MM.1S (cell line): ENCODE results near the gene FBXL13.

ENCODE experiments used
- DNase-seq: peaks from one replicate; pipeline ENCODE4 v3.0.0-alpha.2; 2015
- H2AFZ ChIP-seq: fragments of 300-600 bp; sonication (generic); 2 replicates; pipeline ENCODE4 v1.6.0; 2016; ENCODE audit warnings: antibody characterized with exemption, low read length
- H3F3A ChIP-seq: fragments of 300-600 bp; sonication (generic); 2 replicates; pipeline ENCODE4 v1.6.1; 2016; ENCODE audit warnings: mild to moderate bottlenecking, antibody characterized with exemption, low read length, moderate library complexity, mixed read lengths; ENCODE audit not compliant: insufficient read depth
- H3K27ac ChIP-seq: fragments of 300-600 bp; sonication (generic); 2 replicates; pipeline ENCODE4 v1.5.1; 2016; ENCODE audit warnings: mild to moderate bottlenecking, low read length
- H3K27me3 ChIP-seq: fragments of 300-600 bp; sonication (generic); replicated peaks from 2 replicates; pipeline ENCODE4 v1.6.0; 2016; ENCODE audit warnings: low read length; ENCODE audit not compliant: insufficient read depth
- H3K36me3 ChIP-seq: fragments of 300-600 bp; sonication (generic); replicated peaks from 2 replicates; pipeline ENCODE4 v1.6.1; 2016; ENCODE audit warnings: mild to moderate bottlenecking, low read length, mixed read lengths; ENCODE audit not compliant: insufficient read depth
- H3K4me1 ChIP-seq: fragments of 300-600 bp; sonication (generic); 2 replicates; pipeline ENCODE4 v1.6.1; 2016; ENCODE audit warnings: low read length, mixed read lengths
- H3K4me2 ChIP-seq: fragments of 300-600 bp; sonication (generic); 2 replicates; pipeline ENCODE4 v1.6.0; 2016; ENCODE audit warnings: low read depth, low read length
- H3K4me3 ChIP-seq: fragments of 300-600 bp; sonication (generic); 2 replicates; pipeline ENCODE4 v1.5.1; 2016; ENCODE audit warnings: low read length, mixed read lengths
- H3K79me2 ChIP-seq: fragments of 300-600 bp; sonication (generic); 2 replicates; pipeline ENCODE4 v1.6.1; 2016; ENCODE audit warnings: mixed run types, low read length, mixed read lengths
- H3K9ac ChIP-seq: fragments of 300-600 bp; sonication (generic); 2 replicates; pipeline ENCODE4 v1.6.1; 2016; ENCODE audit warnings: low read length, mixed read lengths
- H3K9me2 ChIP-seq: fragments of 300-600 bp; sonication (generic); replicated peaks from 2 replicates; pipeline ENCODE4 v1.6.1; 2016; ENCODE audit warnings: mild to moderate bottlenecking, low read length, mixed read lengths; ENCODE audit not compliant: insufficient read depth
- H3K9me3 ChIP-seq: fragments of 300-600 bp; sonication (generic); replicated peaks from 2 replicates; pipeline ENCODE4 v1.6.1; 2016; ENCODE audit warnings: mild to moderate bottlenecking, low read length, mixed read lengths; ENCODE audit not compliant: insufficient read depth
- H4K20me1 ChIP-seq: fragments of 300-600 bp; sonication (generic); 2 replicates; pipeline ENCODE4 v1.6.1; 2016; ENCODE audit warnings: mild to moderate bottlenecking, low read length, moderate library complexity, mixed read lengths; ENCODE audit not compliant: insufficient read depth
- CTCF ChIP-seq: fragments of 300-600 bp; sonication (generic); IDR thresholded peaks from 2 replicates; pipeline ENCODE4 v1.5.1; 2016; ENCODE audit warnings: antibody characterized with exemption, low read length, mixed read lengths
- EZH2 ChIP-seq: fragments of 300-600 bp; sonication (generic); optimal IDR thresholded peaks from 2 replicates; pipeline ENCODE3; 2017; ENCODE audit warnings: low read depth, mild to moderate bottlenecking, antibody characterized with exemption, low read length, mixed read lengths
- EZH2phosphoT487 ChIP-seq: fragments of 300-600 bp; sonication (generic); IDR thresholded peaks from 2 replicates; pipeline ENCODE4 v1.6.1; 2018; ENCODE audit warnings: antibody characterized with exemption, low read length

Gene FBXL13

GRCh38 chr7:103073989-103074518, 542 bp downstream of the FBXL13 start:
- TF ChIP-seq CTCF = no peak
- TF ChIP-seq EZH2 = no peak
- no peak for TF ChIP-seq EZH2phosphoT487
- peak overlapping the region; percentile 72; the same call in 1 of the 2 replicates for H3K27ac ChIP-seq

GRCh38 chr7:103071000-103071399, 3.6 kb downstream of the FBXL13 start:
- no peak for TF ChIP-seq EZH2phosphoT487
- no peak for TF ChIP-seq CTCF
- TF ChIP-seq EZH2 = no peak
- no peaks in the 10 kb centered on the region for H3K9me2 ChIP-seq
- no peak overlapping the region for H3K9ac ChIP-seq
- peaks cover 7% of the 10 kb centered on the region for H3K79me2 ChIP-seq
- H3K9me3 ChIP-seq = no peaks in the 10 kb centered on the region
- H3K36me3 ChIP-seq = no peaks in the 10 kb centered on the region
- no peaks in the 10 kb centered on the region for H3K27me3 ChIP-seq
- no peak overlapping the region for H3K4me2 ChIP-seq
- H3F3A ChIP-seq = peaks cover 8% of the 10 kb centered on the region
- peaks cover 9% of the 10 kb centered on the region for H3K4me1 ChIP-seq
- no peaks in the 10 kb centered on the region for H4K20me1 ChIP-seq
- no peak overlapping the region for H2AFZ ChIP-seq
- DNase-seq = no peak
- H3K27ac ChIP-seq = no peak overlapping the region
- no peak overlapping the region for H3K4me3 ChIP-seq

More at GRCh38 chr7:103073989-103074518, 542 bp downstream of the FBXL13 start:
- DNase-seq = no peak
- H3K9me2 ChIP-seq = no peaks in the 10 kb centered on the region
- peak overlapping the region; percentile 87 for H3K4me2 ChIP-seq
- peak overlapping the region; percentile 73; the same call in 1 of the 2 replicates for H3K9ac ChIP-seq
- no peaks in the 10 kb centered on the region for H3K27me3 ChIP-seq
- no peaks in the 10 kb centered on the region for H3K9me3 ChIP-seq
- peak overlapping the region; percentile 98 for H3K4me3 ChIP-seq
- H3K36me3 ChIP-seq = no peaks in the 10 kb centered on the region
- peak overlapping the region; percentile 99 for H2AFZ ChIP-seq
- peaks cover 12% of the 10 kb centered on the region for H3K4me1 ChIP-seq
- H4K20me1 ChIP-seq = no peaks in the 10 kb centered on the region
- peaks cover 24% of the 10 kb centered on the region for H3K79me2 ChIP-seq
- H3F3A ChIP-seq = peaks cover 8% of the 10 kb centered on the region

GRCh38 chr7:103068414-103069403, 5.9 kb downstream of the FBXL13 start:
- H3K36me3 ChIP-seq = no peaks in the 10 kb centered on the region
- H3K4me3 ChIP-seq = no peak overlapping the region
- no peak overlapping the region for H3K4me2 ChIP-seq
- no peak overlapping the region for H2AFZ ChIP-seq
- no peak for DNase-seq
- H3K9me2 ChIP-seq = no peaks in the 10 kb centered on the region
- H3K27me3 ChIP-seq = no peaks in the 10 kb centered on the region
- no peaks in the 10 kb centered on the region for H3K79me2 ChIP-seq
- H3K9me3 ChIP-seq = no peaks in the 10 kb centered on the region
- H4K20me1 ChIP-seq = no peaks in the 10 kb centered on the region
- H3K9ac ChIP-seq = no peak overlapping the region
- H3K4me1 ChIP-seq = peaks cover 1% of the 10 kb centered on the region
- TF ChIP-seq EZH2phosphoT487 (no peak), EZH2 (no peak), CTCF (no peak)
- H3F3A ChIP-seq = no peaks in the 10 kb centered on the region
- H3K27ac ChIP-seq = no peak overlapping the region
